ENCODE results near the gene SLC35B1. TPM values are rescaled to one million over a fixed set of nuclear protein-coding genes. Genes with fewer than 3 reads are reported as not detected.

SLC35B1 gene
- 10 to 100 TPM; 17.9 to 35.6 (median 19.5) TPM for total RNA-seq

DNA sequence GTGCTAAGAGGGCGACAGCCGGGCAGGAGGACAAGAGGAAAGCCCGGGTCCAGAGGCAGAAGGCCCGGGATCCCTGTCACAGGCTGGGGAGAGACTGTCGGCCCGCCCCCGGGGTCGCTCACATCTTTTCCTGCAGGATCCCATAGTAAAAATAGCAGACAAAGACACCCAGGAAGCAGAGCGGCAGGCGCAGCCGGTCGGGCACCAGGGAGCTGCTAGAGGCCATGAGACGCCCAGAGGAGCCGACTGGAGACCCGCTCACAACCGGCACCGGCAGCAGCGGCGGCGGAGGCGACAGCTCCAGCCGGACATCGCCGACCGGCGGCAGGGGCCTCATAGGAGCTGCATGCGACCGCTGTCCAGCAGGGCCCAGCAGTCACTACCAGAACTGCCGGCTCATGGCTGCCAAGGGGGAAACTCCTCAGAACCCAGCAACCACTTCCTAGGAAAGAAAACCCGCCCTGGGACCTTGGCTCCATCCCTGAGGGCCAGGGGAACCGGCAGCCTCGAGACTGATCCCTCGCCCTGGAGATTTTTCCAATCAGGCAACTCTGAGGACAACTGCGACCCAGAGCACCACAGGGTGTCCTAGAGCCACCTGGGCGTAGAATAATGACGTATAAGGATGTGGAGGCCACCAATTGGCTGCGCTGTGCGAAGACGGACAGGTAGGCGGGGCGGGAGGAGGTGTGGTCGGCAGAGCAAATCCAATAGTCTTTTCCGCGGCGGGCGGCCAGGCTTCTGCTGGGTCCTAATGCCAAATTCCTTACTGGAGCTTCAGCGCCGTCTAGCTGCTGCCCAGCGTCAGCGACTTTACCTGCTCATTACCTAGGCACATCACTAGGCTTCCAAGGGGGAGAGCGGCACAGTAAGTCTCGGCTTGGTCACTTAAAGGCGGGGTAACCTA is at the start of gene SLC35B1:
TSS of gene SLC35B1 (minus strand) at position 357 of the 907 bp plus-strand sequence. CDS start at position 226, 131 bp downstream.
- peak; percentile 100 for ATAC-seq
- Histone ChIP-seq H3K4me3 (peak within 1 kb of the TSS; percentile 68 to 99), H3K4me1 (peaks cover 7 to 35% (median 14%) of the 10 kb centered on the region in 3 donors), H3K27ac (peak within 1 kb of the TSS; percentile 73 to 93 (median 92)), H3K36me3 (peaks cover 0 to 61% of the 10 kb centered on the region in 2 donors), H3K27me3 (no peaks in the 10 kb centered on the region), H3K9me3 (no peaks in the 10 kb centered on the region)
- TF ChIP-seq, protein P1, sequence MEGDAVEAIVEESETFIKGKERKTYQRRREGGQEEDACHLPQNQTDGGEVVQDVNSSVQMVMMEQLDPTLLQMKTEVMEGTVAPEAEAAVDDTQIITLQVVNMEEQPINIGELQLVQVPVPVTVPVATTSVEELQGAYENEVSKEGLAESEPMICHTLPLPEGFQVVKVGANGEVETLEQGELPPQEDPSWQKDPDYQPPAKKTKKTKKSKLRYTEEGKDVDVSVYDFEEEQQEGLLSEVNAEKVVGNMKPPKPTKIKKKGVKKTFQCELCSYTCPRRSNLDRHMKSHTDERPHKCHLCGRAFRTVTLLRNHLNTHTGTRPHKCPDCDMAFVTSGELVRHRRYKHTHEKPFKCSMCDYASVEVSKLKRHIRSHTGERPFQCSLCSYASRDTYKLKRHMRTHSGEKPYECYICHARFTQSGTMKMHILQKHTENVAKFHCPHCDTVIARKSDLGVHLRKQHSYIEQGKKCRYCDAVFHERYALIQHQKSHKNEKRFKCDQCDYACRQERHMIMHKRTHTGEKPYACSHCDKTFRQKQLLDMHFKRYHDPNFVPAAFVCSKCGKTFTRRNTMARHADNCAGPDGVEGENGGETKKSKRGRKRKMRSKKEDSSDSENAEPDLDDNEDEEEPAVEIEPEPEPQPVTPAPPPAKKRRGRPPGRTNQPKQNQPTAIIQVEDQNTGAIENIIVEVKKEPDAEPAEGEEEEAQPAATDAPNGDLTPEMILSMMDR (IDR thresholded peaks at IDR 0.05): peak; percentile 37 to 80 (median 66)
- TF ChIP-seq POLR2A (IDR thresholded peaks at IDR 0.05) (peak; percentile 68), EP300 (IDR thresholded peaks at IDR 0.05) (no peak), POLR2AphosphoS5 (IDR thresholded peaks at IDR 0.05) (peak; percentile 59)
- WGBS, 2 donors (ENCODE audit: low coverage in 1 of 2): 0% methylated on average over 10 to 25 of the region's 53 CpGs

- peak overlapping the region in 2 of 4 donors; percentile 32 to 43 for H3K27ac ChIP-seq
- peaks cover 0 to 91% (median 0%) of the 10 kb centered on the region in 3 donors for H3K4me1 ChIP-seq
- no peaks in the 10 kb centered on the region for H3K9me3 ChIP-seq
- H3K27me3 ChIP-seq: no peaks in the 10 kb centered on the region
- WGBS, 2 donors (ENCODE audit: low coverage in 1 of 2): 46 to 50% methylated on average over 1 to 2 of the region's 6 CpGs
- ATAC-seq: no peak
- peaks cover 0 to 9% of the 10 kb centered on the region in 2 donors for H3K36me3 ChIP-seq
- H3K4me3 ChIP-seq: no peak overlapping the region
- no peak for TF ChIP-seq EP300 (IDR thresholded peaks at IDR 0.05)
- no peak for TF ChIP-seq POLR2A (IDR thresholded peaks at IDR 0.05)
- TF ChIP-seq POLR2AphosphoS5 (IDR thresholded peaks at IDR 0.05): no peak
- TF ChIP-seq, protein P1 (IDR thresholded peaks at IDR 0.05): no peak
Observed at GRCh38 chr17:49757151-49757777, 49.5 kb upstream of the SLC35B1 start.

- 80 to 85% methylated on average over 2 to 8 of the region's 9 CpGs for WGBS, 2 donors (ENCODE audit: low coverage in 1 of 2)
- peaks cover 0 to 9% of the 10 kb centered on the region in 2 donors for H3K36me3 ChIP-seq
- H3K27ac ChIP-seq: peak overlapping the region in 2 of 4 donors; percentile 32 to 43
- TF ChIP-seq POLR2A (IDR thresholded peaks at IDR 0.05) (no peak), EP300 (IDR thresholded peaks at IDR 0.05) (no peak), POLR2AphosphoS5 (IDR thresholded peaks at IDR 0.05) (no peak)
- TF ChIP-seq, protein P1 (IDR thresholded peaks at IDR 0.05): no peak
- H3K4me1 ChIP-seq: peaks cover 0 to 87% (median 0%) of the 10 kb centered on the region in 3 donors
- H3K27me3 ChIP-seq: no peaks in the 10 kb centered on the region
- H3K4me3 ChIP-seq: no peak overlapping the region
- no peaks in the 10 kb centered on the region for H3K9me3 ChIP-seq
- no peak for ATAC-seq
Observed at GRCh38 chr17:49756323-49757150, 48.8 kb upstream of the SLC35B1 start.

- 75 to 77% methylated on average over 2 to 4 of the region's 4 CpGs for WGBS, 2 donors (ENCODE audit: low coverage in 1 of 2)
- ATAC-seq: no peak
- H3K27ac ChIP-seq: peak overlapping the region in 1 of 4 donors; percentile 43
Observed at GRCh38 chr17:49755663-49756283, 48.0 kb upstream of the SLC35B1 start.

More at GRCh38 chr17:49755663-49756283, 48.0 kb upstream of the SLC35B1 start:
- Histone ChIP-seq H3K36me3 (peaks cover 0 to 9% of the 10 kb centered on the region in 2 donors), H3K27me3 (no peaks in the 10 kb centered on the region), H3K4me3 (no peak overlapping the region), H3K9me3 (no peaks in the 10 kb centered on the region), H3K4me1 (peaks cover 0 to 79% (median 0%) of the 10 kb centered on the region in 3 donors)
- TF ChIP-seq, protein P1 (IDR thresholded peaks at IDR 0.05): no peak
- TF ChIP-seq EP300 (IDR thresholded peaks at IDR 0.05) (no peak), POLR2A (IDR thresholded peaks at IDR 0.05) (no peak), POLR2AphosphoS5 (IDR thresholded peaks at IDR 0.05) (no peak)
